Kidney glomerular epithelial cell (primary cell): Measurements from ENCODE around the gene XRCC4.
A peak's percentile ranks its signal among the peaks of the same experiment; 100 is the strongest.

Experiments used
- DNase-seq: peaks from one replicate; lab custom pipeline; 2025; lab: John Stamatoyannopoulos, UW

The XRCC4 gene

GRCh38 chr5:83277154-83277553 is 199.8 kb downstream of the XRCC4 start:
- no peak for DNase-seq

GRCh38 chr5:83277953-83278352 is 200.6 kb downstream of the XRCC4 start:
- peak; percentile 92 for DNase-seq

GRCh38 chr5:83281176-83281575 is 203.8 kb downstream of the XRCC4 start:
- no peak for DNase-seq

DNA sequence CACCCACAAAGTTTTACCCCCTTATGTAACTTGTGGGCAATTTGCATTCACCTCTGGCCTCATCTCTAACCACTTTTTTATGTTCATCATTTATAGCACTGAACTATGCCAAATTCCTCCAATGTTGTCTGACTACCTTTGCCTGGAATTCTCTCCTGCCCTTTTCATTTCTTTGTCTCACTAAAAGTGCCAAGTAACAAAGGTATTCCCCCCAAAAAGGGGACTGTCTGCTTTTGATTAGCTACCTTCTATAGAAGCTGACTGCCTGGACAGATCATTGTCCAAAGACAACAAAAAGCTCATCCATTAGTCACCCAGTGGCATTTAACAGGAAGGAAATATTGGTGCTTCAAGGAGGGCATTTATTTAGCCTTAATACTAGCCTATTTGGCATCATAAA is 204.3 kb downstream of the XRCC4 start:
- DNase-seq, result peak; percentile 93

DNA sequence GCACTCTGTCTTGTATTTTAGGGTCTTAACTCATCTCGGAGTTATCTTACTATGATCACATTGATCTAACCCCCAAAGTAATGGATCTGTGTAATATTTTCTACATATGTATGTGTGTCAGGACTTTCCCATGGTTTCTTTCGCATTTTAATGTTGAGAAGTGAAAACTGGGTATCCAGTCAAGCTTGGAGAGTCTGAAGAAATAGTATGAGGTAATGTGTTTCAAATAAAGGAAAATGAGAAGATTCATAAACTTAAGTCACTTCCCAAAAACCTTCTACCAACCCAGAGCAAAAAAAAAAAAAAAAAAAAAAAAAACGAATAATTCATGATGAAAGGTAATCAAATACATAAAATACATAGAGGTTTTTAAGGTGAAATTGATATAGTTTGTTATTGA is 206.4 kb downstream of the XRCC4 start:
- DNase-seq, result no peak

DNA sequence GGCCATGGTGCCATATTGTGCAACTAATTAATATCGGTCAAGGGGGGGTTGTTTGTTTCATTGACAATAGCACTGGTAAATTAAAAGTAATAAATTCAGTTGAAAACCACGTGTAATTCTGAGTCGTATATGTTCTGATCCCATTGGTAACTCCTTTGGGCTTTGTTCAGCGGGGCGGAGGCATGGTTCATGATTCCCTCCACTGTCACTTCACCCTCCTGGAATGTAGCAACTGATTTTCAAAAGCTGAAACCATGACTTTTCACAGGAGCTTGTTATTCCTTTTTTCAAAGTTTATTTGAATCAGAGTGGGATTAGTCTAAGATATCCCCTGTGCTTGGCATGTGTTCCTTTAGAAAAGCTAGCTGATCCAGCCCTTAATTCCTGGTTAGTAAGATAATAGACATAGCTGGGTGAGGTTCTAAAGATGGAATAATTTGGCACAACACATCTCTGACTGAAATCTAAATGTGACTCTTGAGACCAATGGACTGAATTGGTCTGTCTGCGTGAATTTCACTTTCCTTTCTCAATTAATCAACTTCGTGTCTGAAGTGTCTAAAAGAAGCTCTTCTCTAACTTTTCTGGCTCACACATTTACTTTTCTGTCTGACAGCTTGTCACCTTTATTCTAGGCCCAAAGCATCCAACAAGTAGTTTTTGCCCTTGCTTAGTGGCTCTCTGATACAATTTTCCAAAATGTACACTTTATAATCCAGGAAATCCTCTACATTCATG is 208.5 kb downstream of the XRCC4 start:
- no peak for DNase-seq

DNA sequence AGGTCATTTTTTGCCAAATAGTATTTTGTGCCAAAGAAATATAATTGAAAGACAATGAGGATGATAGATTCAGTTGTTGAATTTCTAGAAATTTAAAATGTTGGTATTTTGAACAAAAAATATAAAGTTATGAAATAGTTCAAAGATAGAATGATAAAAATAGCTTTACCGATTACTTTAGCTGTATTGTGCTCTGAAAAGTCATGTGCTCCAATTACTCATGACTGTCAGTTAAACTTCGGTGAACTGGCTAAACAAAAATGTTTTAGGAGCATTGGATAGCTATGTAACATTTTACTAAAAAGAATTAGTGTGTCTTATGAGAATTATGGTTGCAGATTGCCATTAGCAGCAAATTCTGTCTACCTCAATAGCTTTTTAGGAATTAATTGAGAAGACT is 216.9 kb downstream of the XRCC4 start:
- no peak for DNase-seq

- DNase-seq, result no peak
Measured at GRCh38 chr5:83299353-83299752, 222.0 kb downstream of the XRCC4 start.

- DNase-seq, result peak; percentile 34
Measured at GRCh38 chr5:83306572-83307241, 229.4 kb downstream of the XRCC4 start.

GRCh38 chr5:83312663-83313062 is 235.3 kb downstream of the XRCC4 start:
- no peak for DNase-seq

- DNase-seq, result no peak
Measured at GRCh38 chr5:83313436-83313835, 236.1 kb downstream of the XRCC4 start.

DNA sequence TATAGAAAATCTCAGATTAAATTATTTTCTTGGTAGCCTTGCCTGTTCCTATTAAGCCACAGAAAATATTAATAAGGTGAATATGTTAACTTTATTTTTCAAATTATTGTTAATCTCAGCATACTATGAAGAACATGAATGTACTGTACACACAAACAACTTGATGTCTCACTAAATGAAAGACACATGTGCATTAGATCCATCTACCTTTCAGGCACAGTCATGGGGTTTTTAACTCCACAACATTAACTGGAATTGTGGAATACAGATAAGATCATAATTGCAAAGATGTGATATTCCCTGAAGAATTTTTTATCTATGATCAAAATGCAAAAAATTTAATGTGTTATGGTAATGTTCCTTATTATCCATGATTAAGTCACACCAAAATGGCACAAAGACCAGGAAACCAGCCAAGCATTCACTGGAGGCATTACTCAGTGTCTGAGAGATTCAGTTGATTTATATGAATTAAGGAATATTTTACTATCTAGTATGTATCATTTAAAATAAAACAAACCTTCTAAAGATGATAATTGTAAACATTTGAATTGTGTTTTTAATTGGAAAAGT is 244.2 kb downstream of the XRCC4 start:
- no peak for DNase-seq

- DNase-seq, result no peak
Measured at GRCh38 chr5:83322273-83322924, 245.1 kb downstream of the XRCC4 start.

DNA sequence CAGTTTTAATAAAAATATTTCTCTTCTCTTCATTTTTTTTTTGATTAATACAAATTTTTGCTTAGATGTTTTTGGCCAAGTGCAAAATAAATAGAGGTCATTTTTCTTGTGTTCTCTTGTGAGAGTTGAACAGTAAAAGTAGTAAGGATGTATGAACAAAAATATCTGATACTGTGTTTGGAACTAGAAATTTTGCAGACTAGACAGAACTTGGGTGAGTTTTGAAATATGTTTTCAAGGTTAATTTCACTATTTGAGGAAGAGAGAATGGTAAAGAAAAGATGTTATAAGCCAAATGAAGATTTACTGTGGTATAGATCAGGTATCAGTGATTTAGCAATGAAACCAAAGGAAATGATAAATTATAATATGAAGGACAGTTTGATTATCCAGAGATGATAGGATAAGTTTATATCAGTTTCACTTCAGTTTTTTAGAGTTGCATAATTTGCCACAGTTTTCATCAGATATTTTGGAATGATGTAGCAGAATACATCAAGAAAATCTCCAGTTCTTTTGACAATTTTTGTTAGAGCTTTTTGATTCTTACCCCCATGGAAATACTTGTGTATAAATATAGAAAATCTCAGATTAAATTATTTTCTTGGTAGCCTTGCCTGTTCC is 246.3 kb downstream of the XRCC4 start:
- no peak for DNase-seq

DNA sequence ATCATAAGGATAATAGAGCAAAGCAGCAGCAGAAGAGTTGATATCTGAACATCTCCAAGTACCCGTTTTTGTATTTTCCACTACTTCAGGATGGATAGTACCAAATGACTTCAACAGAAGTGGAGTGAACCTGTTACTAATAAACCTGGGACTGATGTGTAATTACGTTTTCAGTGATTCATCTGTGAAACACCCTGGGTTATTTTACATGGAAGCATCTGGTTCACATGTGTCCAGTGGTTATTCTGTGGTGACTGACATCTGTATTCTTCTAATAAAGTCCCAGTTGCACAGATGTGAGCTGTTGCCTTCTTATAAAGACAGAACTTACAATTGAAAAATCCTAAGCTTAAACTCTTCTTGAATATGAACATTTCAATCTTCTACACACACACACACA is 254.5 kb downstream of the XRCC4 start:
- DNase-seq, result no peak

GRCh38 chr5:83337453-83338035 is 260.2 kb downstream of the XRCC4 start:
- no peak for DNase-seq

GRCh38 chr5:83340511-83340918 is 263.2 kb downstream of the XRCC4 start:
- DNase-seq, result no peak

DNA sequence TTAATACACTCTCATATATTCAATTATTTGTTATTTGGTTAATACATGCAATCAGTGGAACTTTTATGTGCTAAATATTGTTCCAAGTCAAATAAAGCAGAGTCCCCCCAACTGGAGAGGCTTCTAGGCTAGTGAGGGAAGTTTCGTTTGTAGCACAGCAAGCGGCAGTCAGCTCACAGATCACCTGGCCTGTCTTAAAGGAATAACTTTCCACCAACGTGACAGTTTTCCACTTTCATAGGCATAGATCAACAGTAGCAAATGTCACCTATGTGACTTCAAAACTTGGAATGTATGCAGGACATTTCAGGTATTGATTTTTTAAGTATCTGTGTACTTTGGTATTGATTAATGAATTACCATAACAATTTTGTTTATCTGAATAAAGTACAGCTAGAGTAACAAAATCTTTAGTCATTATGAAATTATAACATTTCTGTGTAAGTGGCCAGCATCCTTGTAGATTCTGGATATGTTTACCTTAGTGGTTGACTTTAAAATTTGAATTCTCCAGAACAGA is 264.5 kb downstream of the XRCC4 start:
- no peak for DNase-seq

DNA sequence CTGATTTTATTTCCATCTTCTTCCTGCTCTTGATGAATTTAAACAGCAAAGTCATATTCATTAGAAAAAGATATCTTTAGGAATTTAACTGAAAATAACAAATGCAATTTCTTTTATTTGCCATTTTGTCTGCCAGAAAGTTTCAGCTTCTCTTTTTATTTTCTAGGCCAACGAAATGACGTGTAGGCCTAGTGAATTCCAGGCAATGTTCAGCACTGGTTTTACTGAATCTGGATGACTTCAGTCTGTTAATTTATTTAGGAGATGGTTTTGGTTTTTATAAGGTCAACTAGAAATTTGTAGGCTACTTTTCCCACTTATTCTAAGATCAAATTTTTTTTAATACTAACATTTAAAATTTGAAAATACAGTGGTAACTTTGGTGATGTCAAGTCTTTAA is 265.1 kb downstream of the XRCC4 start:
- DNase-seq, result no peak

- DNase-seq, result no peak
Measured at GRCh38 chr5:83343299-83343698, 266.0 kb downstream of the XRCC4 start.

- DNase-seq, result no peak
Measured at GRCh38 chr5:83345423-83345822, 268.1 kb downstream of the XRCC4 start.

- no peak for DNase-seq
Measured at GRCh38 chr5:83348281-83348780, 271.0 kb downstream of the XRCC4 start.
